ENCODE results near the gene RAB9B. TPM values are rescaled to one million over a fixed set of nuclear protein-coding genes. Genes with fewer than 3 reads are reported as not detected.

RAB9B gene
- polyA plus RNA-seq, 1 donor, result 3.2 TPM

- H3K4me3 ChIP-seq (ENCODE audit: low read length), result no peak overlapping the region
- DNase-seq, result no peak
- H3K27ac ChIP-seq (ENCODE audit: low read length), result no peak overlapping the region
- H3K27me3 ChIP-seq (ENCODE audit: control insufficient read depth, insufficient read depth, low read length), result no peaks in the 10 kb centered on the region
- no peaks in the 10 kb centered on the region for H3K4me1 ChIP-seq (ENCODE audit: control insufficient read depth, insufficient read depth, low read length)
- no peaks in the 10 kb centered on the region for H3K9me3 ChIP-seq (ENCODE audit: control insufficient read depth, low read depth, low read length)
- no peaks in the 10 kb centered on the region for H3K36me3 ChIP-seq (ENCODE audit: control insufficient read depth, insufficient read depth, low read length)
- no CpG with 5 or more reads among the region's 3 CpGs for WGBS (ENCODE audit: insufficient coverage, low lambda C conversion rate)
Measured at GRCh38 chrX:103773445-103773844, 58.6 kb downstream of the RAB9B start.

Other genes with a start within 250 kb of the RAB9B start
- 102 TPM for gene TCEAL4, start 246.7 kb downstream of the RAB9B start, polyA plus RNA-seq
- gene TCEAL3, start 224.3 kb downstream of the RAB9B start, polyA plus RNA-seq, result 14.2 TPM
- gene TCEAL1, start 203.3 kb downstream of the RAB9B start, polyA plus RNA-seq, result 31.0 TPM
- 357 TPM for gene MORF4L2, start 145.6 kb downstream of the RAB9B start, polyA plus RNA-seq
- gene TMEM31, start 121.3 kb downstream of the RAB9B start, polyA plus RNA-seq, result 0.43 TPM
- 32.0 TPM for gene PLP1, start 55.4 kb downstream of the RAB9B start, polyA plus RNA-seq
- gene TMSB15B, start 130.4 kb upstream of the RAB9B start, polyA plus RNA-seq, result 10.3 TPM
- not detected for gene H2BW1, start 181.5 kb upstream of the RAB9B start, polyA plus RNA-seq
- gene H2BW2, start 207.7 kb upstream of the RAB9B start, polyA plus RNA-seq, result not detected
- gene TMSB15C, start 244.0 kb upstream of the RAB9B start, polyA plus RNA-seq, result 5.6 TPM